Keratinocyte (primary cell): ENCODE measurements around the gene TCERG1L. TPM values are rescaled to one million over a fixed set of nuclear protein-coding genes. Genes with fewer than 3 reads are reported as not detected.

Experiments
- DNase-seq: peaks from one replicate; pipeline ENCODE4 v3.0.0-alpha.2; 2011; ENCODE audit warnings: low read depth, missing footprints, low spot score
- FAIRE-seq: peaks from 2 replicates; lab custom pipeline; 2011; peaks lifted over from hg19 to GRCh38; lab: Jason Lieb, UNC
- H2AFZ ChIP-seq: 2 replicates; pipeline ENCODE4 v1.6.0; 2012; ENCODE audit warnings: low read length, control low read depth, inconsistent platforms; ENCODE audit not compliant: control insufficient read depth
- H3K27ac ChIP-seq: 2 replicates; pipeline ENCODE4 v1.5.1; 2011; ENCODE audit warnings: low read length; ENCODE audit not compliant: control insufficient read depth, insufficient read depth
- H3K27me3 ChIP-seq: 3 replicates; pipeline ENCODE4 v1.6.0; 2011; ENCODE audit warnings: low read length; ENCODE audit not compliant: control insufficient read depth, insufficient read depth; ENCODE audit errors: extremely low read depth
- H3K36me3 ChIP-seq, 2 experiments: 2 replicates in 1 of 2; 3 replicates in 1 of 2; pipeline ENCODE4 v1.5.1; 2011; ENCODE audit warnings: low read length in 2 of 2, mild to moderate bottlenecking in 1 of 2; ENCODE audit not compliant: control insufficient read depth in 2 of 2, insufficient read depth in 2 of 2; ENCODE audit errors: extremely low read depth in 1 of 2
- H3K4me1 ChIP-seq: 3 replicates; pipeline ENCODE4 v1.5.1; 2011; ENCODE audit warnings: low read length; ENCODE audit not compliant: control insufficient read depth, insufficient read depth; ENCODE audit errors: extremely low read depth
- H3K4me2 ChIP-seq: 3 replicates; pipeline ENCODE4 v1.6.0; 2011; ENCODE audit warnings: low read depth, low read length; ENCODE audit not compliant: control insufficient read depth, insufficient read depth; ENCODE audit errors: extremely low read depth
- H3K4me3 ChIP-seq, 3 experiments: fragments of 200-600 bp in 1 of 3; sonication (generic) in 1 of 3; 2 replicates in 2 of 3; 3 replicates in 1 of 3; pipeline ENCODE4 v1.5.1; 2011 to 2016; ENCODE audit warnings: low read length in 3 of 3, mild to moderate bottlenecking in 3 of 3, control low read depth in 2 of 3, inconsistent platforms in 1 of 3, low read depth in 1 of 3, mixed read lengths in 1 of 3, mixed run types in 1 of 3, moderate library complexity in 1 of 3; ENCODE audit not compliant: control insufficient read depth in 2 of 3, insufficient read depth in 2 of 3; ENCODE audit errors: extremely low read depth in 1 of 3
- H3K79me2 ChIP-seq: 2 replicates; pipeline ENCODE4 v1.6.0; 2012; ENCODE audit warnings: low read length; ENCODE audit not compliant: control insufficient read depth, insufficient read depth
- H3K9ac ChIP-seq: 3 replicates; pipeline ENCODE4 v1.6.0; 2011; ENCODE audit warnings: low read length; ENCODE audit not compliant: control insufficient read depth, insufficient read depth; ENCODE audit errors: extremely low read depth
- H3K9me1 ChIP-seq: 3 replicates; pipeline ENCODE4 v1.6.0; 2011; ENCODE audit warnings: low read length; ENCODE audit not compliant: control insufficient read depth, insufficient read depth; ENCODE audit errors: extremely low read depth
- H3K9me3 ChIP-seq: 2 replicates; pipeline ENCODE4 v1.5.1; 2012; ENCODE audit warnings: low read depth, low read length; ENCODE audit not compliant: control insufficient read depth
- H4K20me1 ChIP-seq: 3 replicates; pipeline ENCODE4 v1.6.0; 2011; ENCODE audit warnings: low read length; ENCODE audit not compliant: control insufficient read depth, insufficient read depth; ENCODE audit errors: extremely low read depth
- EZH2 ChIP-seq: IDR thresholded peaks from one replicate; pipeline ENCODE4 v1.6.1; 2012; ENCODE audit warnings: inconsistent platforms, mild to moderate bottlenecking, low read length, moderate library complexity
- dilution Hi-C: fragments of 300-500 bp; cut with MboI; formaldehyde crosslinking; loops from one replicate; pipeline ENCODE4 v1.7.0; 2020; ENCODE audit warnings: low sequenced_read_pairs; ENCODE audit not compliant: extremely low pct_ligation_motif_present
- polyA plus RNA-seq, 5 experiments: library from polyadenylated mRNA; depleted of rRNA in 3 of 5; stranded (reverse) in 3 of 5; stranded (forward) in 1 of 5; unstranded in 1 of 5; fragments of >200 nt; gene quantifications; 1 replicate in 1 of 5; 2 replicates in 3 of 5; 3 replicates in 1 of 5; pipeline versions ENCODE4 v1.2.1 to v1.2.3, GENCODE V29; 2011 to 2012; ENCODE audit warnings: missing spikeins in 2 of 5, low read depth in 1 of 5, low replicate concordance in 1 of 5
- TF ChIP-seq, protein P1 (sequence below), 3 experiments: IDR thresholded peaks in 1 of 3; conservative IDR thresholded peaks in 1 of 3; optimal IDR thresholded peaks in 1 of 3; 2 replicates in 2 of 3; 3 replicates in 1 of 3; pipeline versions ENCODE3 to v1.5.1; 2011; ENCODE audit warnings: low read length in 3 of 3, mild to moderate bottlenecking in 3 of 3, moderate library complexity in 2 of 3, control low read depth in 1 of 3, inconsistent platforms in 1 of 3; ENCODE audit not compliant: insufficient read depth in 2 of 3; ENCODE audit errors: extremely low read depth in 1 of 3

TCERG1L gene
- polyA plus RNA-seq, 1 donor (not counting 4 experiments of a cell fraction or from before 2014, with no cell fraction given): not detected

DNA sequence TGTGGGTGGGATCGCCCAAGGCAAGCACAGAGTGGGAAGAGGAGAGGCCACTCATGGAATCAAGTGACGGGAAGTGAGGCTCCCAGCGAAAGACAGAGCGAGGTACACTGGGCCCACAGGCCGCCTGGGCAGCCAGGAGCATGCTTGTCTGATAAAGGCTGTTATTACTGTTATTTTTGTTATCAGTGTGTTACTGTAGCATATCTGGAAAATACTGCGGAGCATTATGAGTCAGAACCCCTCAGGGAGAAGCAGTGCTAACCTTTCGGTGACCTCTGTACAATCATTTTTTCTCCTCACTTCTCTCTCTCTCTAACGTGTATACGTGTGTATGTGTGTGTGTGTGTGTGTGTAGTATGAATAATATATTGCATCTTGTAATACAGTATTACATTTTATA is 3.8 kb upstream of the TCERG1L start:
- Histone ChIP-seq H2AFZ (no peak overlapping the region), H3K9me3 (peaks cover 5% of the 10 kb centered on the region), H3K4me3 (no peak overlapping the region), H4K20me1 (no peaks in the 10 kb centered on the region), H3K9me1 (no peaks in the 10 kb centered on the region), H3K79me2 (no peaks in the 10 kb centered on the region), H3K9ac (no peak overlapping the region), H3K4me2 (no peak overlapping the region), H3K27ac (no peak overlapping the region), H3K36me3 (no peaks in the 10 kb centered on the region), H3K27me3 (peaks cover 18% of the 10 kb centered on the region), H3K4me1 (no peaks in the 10 kb centered on the region)
- TF ChIP-seq, protein P1, sequence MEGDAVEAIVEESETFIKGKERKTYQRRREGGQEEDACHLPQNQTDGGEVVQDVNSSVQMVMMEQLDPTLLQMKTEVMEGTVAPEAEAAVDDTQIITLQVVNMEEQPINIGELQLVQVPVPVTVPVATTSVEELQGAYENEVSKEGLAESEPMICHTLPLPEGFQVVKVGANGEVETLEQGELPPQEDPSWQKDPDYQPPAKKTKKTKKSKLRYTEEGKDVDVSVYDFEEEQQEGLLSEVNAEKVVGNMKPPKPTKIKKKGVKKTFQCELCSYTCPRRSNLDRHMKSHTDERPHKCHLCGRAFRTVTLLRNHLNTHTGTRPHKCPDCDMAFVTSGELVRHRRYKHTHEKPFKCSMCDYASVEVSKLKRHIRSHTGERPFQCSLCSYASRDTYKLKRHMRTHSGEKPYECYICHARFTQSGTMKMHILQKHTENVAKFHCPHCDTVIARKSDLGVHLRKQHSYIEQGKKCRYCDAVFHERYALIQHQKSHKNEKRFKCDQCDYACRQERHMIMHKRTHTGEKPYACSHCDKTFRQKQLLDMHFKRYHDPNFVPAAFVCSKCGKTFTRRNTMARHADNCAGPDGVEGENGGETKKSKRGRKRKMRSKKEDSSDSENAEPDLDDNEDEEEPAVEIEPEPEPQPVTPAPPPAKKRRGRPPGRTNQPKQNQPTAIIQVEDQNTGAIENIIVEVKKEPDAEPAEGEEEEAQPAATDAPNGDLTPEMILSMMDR (optimal IDR thresholded peaks at IDR 0.05 in 1 of 3, IDR thresholded peaks at IDR 0.05 in 1 of 3, conservative IDR thresholded peaks at IDR 0.05 in 1 of 3; ENCODE audit: extremely low read depth in 1 of 3, insufficient read depth in 2 of 3, low read length in 3 of 3): no peak
- no peak for TF ChIP-seq EZH2
- dilution Hi-C loops: no loop called here
- DNase-seq: no peak
- FAIRE-seq: no peak

DNA sequence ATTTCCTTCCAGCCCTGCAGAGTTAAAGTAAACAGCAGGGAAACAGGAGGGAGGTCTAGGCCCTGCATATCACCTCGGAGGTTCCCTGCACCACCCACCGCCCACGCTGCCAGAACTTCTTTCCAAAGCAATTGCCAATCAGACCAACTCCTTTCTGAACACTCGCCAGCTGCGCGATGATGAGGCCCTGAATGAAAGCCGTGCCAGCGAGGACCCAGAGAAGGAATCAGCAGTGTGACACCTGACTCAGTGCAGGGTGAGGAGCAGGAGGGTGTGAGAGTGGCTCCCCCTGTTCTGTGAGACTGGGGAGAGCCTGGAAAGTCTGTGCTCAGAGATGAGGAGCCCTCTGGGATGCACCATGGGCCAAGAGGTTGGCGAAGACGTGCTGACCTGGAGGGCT is 3.3 kb upstream of the TCERG1L start:
- no peaks in the 10 kb centered on the region for H4K20me1 ChIP-seq
- no peak overlapping the region for H3K4me2 ChIP-seq
- H3K4me3 ChIP-seq: no peak overlapping the region
- H3K79me2 ChIP-seq: no peaks in the 10 kb centered on the region
- TF ChIP-seq, protein P1 (optimal IDR thresholded peaks at IDR 0.05 in 1 of 3, IDR thresholded peaks at IDR 0.05 in 1 of 3, conservative IDR thresholded peaks at IDR 0.05 in 1 of 3; ENCODE audit: extremely low read depth in 1 of 3, insufficient read depth in 2 of 3, low read length in 3 of 3): no peak
- no peak for TF ChIP-seq EZH2
- peaks cover 20% of the 10 kb centered on the region for H3K27me3 ChIP-seq
- no peak for DNase-seq
- no peak overlapping the region for H3K9ac ChIP-seq
- FAIRE-seq: no peak
- H3K9me1 ChIP-seq: no peaks in the 10 kb centered on the region
- no peak overlapping the region for H3K27ac ChIP-seq
- H3K4me1 ChIP-seq: no peaks in the 10 kb centered on the region
- H3K36me3 ChIP-seq: no peaks in the 10 kb centered on the region
- no peak overlapping the region for H2AFZ ChIP-seq
- H3K9me3 ChIP-seq: peaks cover 5% of the 10 kb centered on the region
- dilution Hi-C loops: no loop called here
